ENCODE results near the gene ADCY1. TPM values are rescaled to one million over a fixed set of nuclear protein-coding genes. Genes with fewer than 3 reads are reported as not detected.

Gene ADCY1
- total RNA-seq, 1 experiment from 2014 or later, result 3.1 TPM

DNA sequence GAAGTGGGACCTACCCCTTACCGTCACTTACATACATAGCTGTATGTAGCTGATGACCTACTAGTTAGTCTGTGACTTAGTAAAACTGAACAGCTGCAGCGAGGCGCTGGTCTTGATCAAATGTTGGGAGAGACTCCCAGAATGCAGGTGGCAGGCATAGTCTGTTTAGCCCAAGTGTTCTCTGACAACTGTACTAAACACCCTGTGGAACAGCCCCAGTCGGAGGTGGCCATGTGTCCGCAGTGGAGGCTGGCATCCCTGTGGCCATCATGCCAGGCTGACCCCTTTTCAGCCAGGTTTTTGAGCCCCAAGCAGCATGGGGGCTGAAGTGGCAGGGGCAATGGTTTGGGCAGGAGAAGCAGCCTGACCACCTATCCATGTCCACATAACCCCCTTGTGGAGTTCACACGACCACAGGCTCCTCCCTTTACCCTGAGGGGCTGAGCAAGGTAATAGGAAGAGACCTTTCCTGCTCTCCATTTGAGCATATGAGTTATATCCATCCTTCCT, 7.2 kb downstream of the ADCY1 start:
- ATAC-seq (no peak), DNase-seq (no peak)
- no peaks in the 10 kb centered on the region for H3K27me3 ChIP-seq (ENCODE audit: low read length)
- BruUV-seq (replicated peaks), result no TSS peak
- no peak overlapping the region for H3K4me2 ChIP-seq (ENCODE audit: low read length)
- POLR2A ChIA-PET (ENCODE audit: unreplicated experiment), result no interaction called here
- no peaks in the 10 kb centered on the region for H3K36me3 ChIP-seq (ENCODE audit: low read depth, low read length)
- H3F3A ChIP-seq (ENCODE audit: low read length, unreplicated experiment), result no peaks in the 10 kb centered on the region
- CTCF ChIA-PET, result no interaction called here
- H3K27ac ChIP-seq (ENCODE audit: low read length), result no peak overlapping the region
- H3K79me2 ChIP-seq (ENCODE audit: low read length), result no peaks in the 10 kb centered on the region
- no peak overlapping the region for H3K4me3 ChIP-seq (ENCODE audit: low read length)
- H2AFZ ChIP-seq (ENCODE audit: low read length), result no peak overlapping the region
- no peaks in the 10 kb centered on the region for H3K9me2 ChIP-seq (replicated peaks; ENCODE audit: low read length)
- H3K4me1 ChIP-seq (ENCODE audit: insufficient read depth, low read length), result no peaks in the 10 kb centered on the region
- H3K9ac ChIP-seq (ENCODE audit: low read length), result no peak overlapping the region
- no peaks in the 10 kb centered on the region for H4K20me1 ChIP-seq (ENCODE audit: low read length)
- intact Hi-C loops (cut with micrococcal nuclease), result no loop called here
- H3K9me3 ChIP-seq (ENCODE audit: low read length), result no peaks in the 10 kb centered on the region
- TF ChIP-seq, protein P1, sequence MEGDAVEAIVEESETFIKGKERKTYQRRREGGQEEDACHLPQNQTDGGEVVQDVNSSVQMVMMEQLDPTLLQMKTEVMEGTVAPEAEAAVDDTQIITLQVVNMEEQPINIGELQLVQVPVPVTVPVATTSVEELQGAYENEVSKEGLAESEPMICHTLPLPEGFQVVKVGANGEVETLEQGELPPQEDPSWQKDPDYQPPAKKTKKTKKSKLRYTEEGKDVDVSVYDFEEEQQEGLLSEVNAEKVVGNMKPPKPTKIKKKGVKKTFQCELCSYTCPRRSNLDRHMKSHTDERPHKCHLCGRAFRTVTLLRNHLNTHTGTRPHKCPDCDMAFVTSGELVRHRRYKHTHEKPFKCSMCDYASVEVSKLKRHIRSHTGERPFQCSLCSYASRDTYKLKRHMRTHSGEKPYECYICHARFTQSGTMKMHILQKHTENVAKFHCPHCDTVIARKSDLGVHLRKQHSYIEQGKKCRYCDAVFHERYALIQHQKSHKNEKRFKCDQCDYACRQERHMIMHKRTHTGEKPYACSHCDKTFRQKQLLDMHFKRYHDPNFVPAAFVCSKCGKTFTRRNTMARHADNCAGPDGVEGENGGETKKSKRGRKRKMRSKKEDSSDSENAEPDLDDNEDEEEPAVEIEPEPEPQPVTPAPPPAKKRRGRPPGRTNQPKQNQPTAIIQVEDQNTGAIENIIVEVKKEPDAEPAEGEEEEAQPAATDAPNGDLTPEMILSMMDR (conservative IDR thresholded peaks at IDR 0.05; ENCODE audit: low read depth, low read length), result no peak
- no peak for TF ChIP-seq EZH2 (IDR thresholded peaks at IDR 0.05; ENCODE audit: low read length, unreplicated experiment)
- TF ChIP-seq EZH2phosphoT487 (IDR thresholded peaks at IDR 0.05; ENCODE audit: borderline replicate concordance, low read length), result no peak

DNA sequence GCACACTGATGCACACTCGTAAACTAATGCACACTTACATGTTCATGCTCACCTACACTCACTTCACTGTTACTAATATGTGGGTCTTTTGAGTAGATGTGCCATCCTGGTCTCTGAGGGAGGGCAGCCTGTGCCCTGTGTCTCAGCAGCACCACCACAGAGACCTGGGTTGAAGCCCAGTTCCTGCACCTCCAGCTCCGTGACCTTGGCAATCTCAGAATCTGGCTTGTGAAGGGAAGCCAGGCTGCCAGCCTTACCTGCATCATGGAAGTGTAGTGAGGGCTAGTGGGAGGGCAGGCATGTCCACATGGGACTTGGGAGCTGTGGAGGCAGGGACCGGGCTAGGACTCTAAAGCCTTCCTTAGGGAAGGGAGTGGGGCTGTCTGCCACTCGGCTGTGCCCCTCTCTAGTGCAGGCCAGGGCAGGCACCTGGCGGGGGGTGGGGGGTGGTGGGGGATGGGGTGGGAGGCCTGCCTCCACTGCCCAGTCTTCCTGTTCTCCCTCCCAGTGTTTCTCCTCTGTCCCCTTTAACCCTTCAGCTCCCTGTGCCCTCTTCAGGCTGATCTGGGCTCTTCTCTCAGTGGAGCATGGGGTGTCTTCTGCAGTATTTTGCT, 8.1 kb downstream of the ADCY1 start:
- Histone ChIP-seq H3K36me3 (ENCODE audit: low read depth, low read length) (no peaks in the 10 kb centered on the region), H3K9ac (ENCODE audit: low read length) (no peak overlapping the region), H4K20me1 (ENCODE audit: low read length) (no peaks in the 10 kb centered on the region), H2AFZ (ENCODE audit: low read length) (no peak overlapping the region), H3F3A (ENCODE audit: low read length, unreplicated experiment) (no peaks in the 10 kb centered on the region), H3K79me2 (ENCODE audit: low read length) (no peaks in the 10 kb centered on the region), H3K9me2 (replicated peaks; ENCODE audit: low read length) (no peaks in the 10 kb centered on the region), H3K4me2 (ENCODE audit: low read length) (no peak overlapping the region), H3K4me3 (ENCODE audit: low read length) (no peak overlapping the region), H3K27me3 (ENCODE audit: low read length) (no peaks in the 10 kb centered on the region), H3K27ac (ENCODE audit: low read length) (no peak overlapping the region), H3K4me1 (ENCODE audit: insufficient read depth, low read length) (no peaks in the 10 kb centered on the region), H3K9me3 (ENCODE audit: low read length) (no peaks in the 10 kb centered on the region)
- ChIA-PET POLR2A (ENCODE audit: unreplicated experiment) (no interaction called here), CTCF (no interaction called here)
- no TSS peak for BruUV-seq (replicated peaks)
- intact Hi-C loops (cut with micrococcal nuclease), result no loop called here
- ATAC-seq (no peak), DNase-seq (no peak)
- TF ChIP-seq EZH2phosphoT487 (IDR thresholded peaks at IDR 0.05; ENCODE audit: borderline replicate concordance, low read length), result no peak
- TF ChIP-seq EZH2 (IDR thresholded peaks at IDR 0.05; ENCODE audit: low read length, unreplicated experiment), result no peak
- TF ChIP-seq, protein P1 (conservative IDR thresholded peaks at IDR 0.05; ENCODE audit: low read depth, low read length), result no peak

DNA sequence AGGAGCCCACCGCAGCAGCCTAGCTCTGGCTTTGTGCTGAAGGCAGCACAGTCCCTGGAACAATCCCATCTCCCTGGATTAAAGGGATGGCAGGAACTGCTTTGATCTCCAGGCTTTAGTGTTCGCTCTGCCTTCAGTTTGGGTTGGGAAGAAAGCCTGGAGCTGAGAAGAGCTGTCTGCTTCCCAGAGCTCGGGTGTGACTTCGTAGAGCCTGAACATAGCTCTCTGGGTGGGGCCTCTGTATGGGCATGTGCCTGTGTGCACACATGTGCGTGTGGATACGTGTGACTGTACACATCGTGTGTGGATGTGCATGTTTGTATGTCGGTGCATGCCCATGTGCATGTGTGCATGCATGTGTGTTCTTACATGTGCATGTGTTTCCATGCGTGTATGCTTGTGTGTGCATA, 8.7 kb downstream of the ADCY1 start:
- BruUV-seq (replicated peaks), result no TSS peak
- no peak for TF ChIP-seq EZH2phosphoT487 (IDR thresholded peaks at IDR 0.05; ENCODE audit: borderline replicate concordance, low read length)
- Histone ChIP-seq H3K9ac (ENCODE audit: low read length) (no peak overlapping the region), H3K4me2 (ENCODE audit: low read length) (no peak overlapping the region), H2AFZ (ENCODE audit: low read length) (no peak overlapping the region), H3K79me2 (ENCODE audit: low read length) (no peaks in the 10 kb centered on the region), H3K4me1 (ENCODE audit: insufficient read depth, low read length) (no peaks in the 10 kb centered on the region), H3K27me3 (ENCODE audit: low read length) (no peaks in the 10 kb centered on the region), H3F3A (ENCODE audit: low read length, unreplicated experiment) (no peaks in the 10 kb centered on the region), H3K27ac (ENCODE audit: low read length) (no peak overlapping the region), H3K36me3 (ENCODE audit: low read depth, low read length) (no peaks in the 10 kb centered on the region), H4K20me1 (ENCODE audit: low read length) (no peaks in the 10 kb centered on the region), H3K9me2 (replicated peaks; ENCODE audit: low read length) (no peaks in the 10 kb centered on the region), H3K4me3 (ENCODE audit: low read length) (no peak overlapping the region), H3K9me3 (ENCODE audit: low read length) (no peaks in the 10 kb centered on the region)
- DNase-seq, result no peak
- ATAC-seq, result no peak
- ChIA-PET POLR2A (ENCODE audit: unreplicated experiment) (no interaction called here), CTCF (no interaction called here)
- intact Hi-C loops (cut with micrococcal nuclease), result no loop called here

Data from PC-3 (cell line).